GM20000 (cell line): ENCODE results near the gene PLAC8L1.
"Not testable (repeated sequence)": the region's sequence is repeated elsewhere in the genome, so short reads cannot be mapped to it uniquely, and the experiment has no call there.

Experiments
- DNase-seq: peaks from one replicate; pipeline ENCODE4 v3.0.0; 2012; ENCODE audit warnings: low spot score
- TF ChIP-seq, protein P1 (sequence below): IDR thresholded peaks from 2 replicates; pipeline ENCODE4 v1.5.1; 2012; ENCODE audit warnings: mild to moderate bottlenecking, control low read depth; ENCODE audit errors: extremely low read depth, missing control alignments

The PLAC8L1 gene, protein sequence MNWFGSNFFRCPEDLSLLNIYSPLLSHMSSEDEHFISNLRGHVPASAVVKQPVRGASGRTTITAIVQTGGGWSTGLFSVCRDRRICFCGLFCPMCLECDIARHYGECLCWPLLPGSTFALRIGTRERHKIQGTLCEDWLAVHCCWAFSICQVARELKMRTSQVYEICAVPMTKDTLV

DNA sequence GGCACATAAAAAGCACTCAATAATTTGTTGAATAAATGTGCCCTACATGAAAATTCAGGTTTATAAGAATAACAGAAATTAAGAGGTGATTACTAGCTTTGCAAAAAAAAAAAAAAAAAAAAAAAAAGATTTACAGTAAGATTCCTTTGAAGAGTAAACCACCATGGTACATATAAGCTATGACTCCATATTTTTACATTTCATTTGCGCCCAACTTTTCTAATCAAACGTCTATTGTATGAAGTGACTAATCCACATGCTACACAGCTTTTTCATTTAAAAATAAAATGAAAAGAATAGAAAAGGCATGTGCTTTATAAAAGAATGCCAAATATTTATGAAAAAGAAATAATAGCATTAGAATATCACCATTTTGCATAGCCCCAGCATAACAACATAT lies at the start of gene PLAC8L1:
Gene PLAC8L1, minus strand, starts transcription at position 101 of the 400 bp plus-strand sequence. CDS start 1,266 bp downstream, outside the sequence.
- TF ChIP-seq, protein P1, sequence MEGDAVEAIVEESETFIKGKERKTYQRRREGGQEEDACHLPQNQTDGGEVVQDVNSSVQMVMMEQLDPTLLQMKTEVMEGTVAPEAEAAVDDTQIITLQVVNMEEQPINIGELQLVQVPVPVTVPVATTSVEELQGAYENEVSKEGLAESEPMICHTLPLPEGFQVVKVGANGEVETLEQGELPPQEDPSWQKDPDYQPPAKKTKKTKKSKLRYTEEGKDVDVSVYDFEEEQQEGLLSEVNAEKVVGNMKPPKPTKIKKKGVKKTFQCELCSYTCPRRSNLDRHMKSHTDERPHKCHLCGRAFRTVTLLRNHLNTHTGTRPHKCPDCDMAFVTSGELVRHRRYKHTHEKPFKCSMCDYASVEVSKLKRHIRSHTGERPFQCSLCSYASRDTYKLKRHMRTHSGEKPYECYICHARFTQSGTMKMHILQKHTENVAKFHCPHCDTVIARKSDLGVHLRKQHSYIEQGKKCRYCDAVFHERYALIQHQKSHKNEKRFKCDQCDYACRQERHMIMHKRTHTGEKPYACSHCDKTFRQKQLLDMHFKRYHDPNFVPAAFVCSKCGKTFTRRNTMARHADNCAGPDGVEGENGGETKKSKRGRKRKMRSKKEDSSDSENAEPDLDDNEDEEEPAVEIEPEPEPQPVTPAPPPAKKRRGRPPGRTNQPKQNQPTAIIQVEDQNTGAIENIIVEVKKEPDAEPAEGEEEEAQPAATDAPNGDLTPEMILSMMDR, result no peak
- no peak for DNase-seq

DNA sequence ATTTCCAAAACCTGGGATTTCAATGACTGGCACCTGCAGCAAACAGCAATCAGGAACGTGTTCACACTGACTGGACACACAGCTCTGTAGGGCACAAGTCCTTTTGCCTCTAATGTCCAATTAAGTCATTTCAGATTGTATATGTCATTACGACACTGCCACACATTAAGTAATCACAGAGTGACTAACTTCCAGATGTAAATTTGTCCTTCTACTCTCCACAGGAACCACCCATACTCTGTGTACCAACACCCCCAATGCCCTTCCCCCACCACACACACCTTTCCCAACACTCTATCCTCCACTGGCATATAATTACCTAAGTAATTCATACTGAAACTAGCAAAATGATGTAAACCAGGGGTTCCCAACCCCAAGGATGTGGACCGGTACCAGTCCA lies 46.6 kb upstream of the PLAC8L1 start:
- TF ChIP-seq, protein P1, result no peak
- DNase-seq, result no peak

DNA sequence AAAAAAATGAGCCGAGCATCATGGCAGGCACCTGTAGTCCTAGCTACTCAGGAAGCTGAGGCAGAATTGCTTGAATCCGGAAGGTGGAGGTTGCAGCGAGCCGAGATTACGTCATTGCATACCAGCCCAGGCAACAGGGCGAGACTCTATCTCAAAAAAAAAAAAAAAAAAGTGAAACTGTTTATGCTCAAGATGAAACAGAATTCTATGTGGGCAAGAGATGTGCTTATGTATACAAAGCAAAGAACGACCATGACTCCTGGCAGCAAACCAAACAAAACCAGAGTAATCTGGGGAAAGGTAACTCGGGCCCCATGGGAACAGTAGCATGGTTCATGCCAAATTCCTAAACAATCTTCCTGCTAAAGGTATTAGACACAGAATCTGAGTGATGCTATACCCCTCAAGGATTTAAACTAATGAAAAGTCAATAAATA lies 32.6 kb upstream of the PLAC8L1 start:
- TF ChIP-seq, protein P1, result no peak
- no peak for DNase-seq

DNA sequence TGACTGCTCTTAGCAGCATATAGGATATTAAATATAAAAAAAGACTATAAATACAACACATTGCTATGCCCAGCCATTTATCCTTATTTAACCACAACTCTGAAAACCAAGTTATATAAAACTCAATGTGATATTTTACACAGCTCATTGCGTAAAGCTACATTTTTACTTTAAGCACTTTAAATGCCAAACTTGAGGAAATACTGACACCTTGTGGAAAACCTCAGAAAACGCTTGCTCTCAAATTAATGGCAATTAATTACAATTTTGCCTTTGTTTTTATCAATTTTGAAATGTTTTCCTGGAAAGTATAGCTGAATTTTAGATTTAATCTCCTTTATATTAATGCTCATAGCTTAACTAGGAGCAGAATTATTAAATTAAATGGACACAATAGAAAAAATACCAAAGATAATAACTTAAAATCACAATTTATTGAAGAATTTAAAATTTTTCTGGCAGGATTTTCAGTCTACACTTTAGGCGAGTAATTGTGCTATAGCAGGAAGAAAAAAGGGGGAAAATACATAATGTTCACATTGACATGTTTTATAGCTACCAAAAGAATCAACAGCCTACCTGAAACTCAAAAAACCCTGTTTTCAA lies 25.2 kb upstream of the PLAC8L1 start:
- DNase-seq, result no peak
- TF ChIP-seq, protein P1, result peak; percentile 8

DNA sequence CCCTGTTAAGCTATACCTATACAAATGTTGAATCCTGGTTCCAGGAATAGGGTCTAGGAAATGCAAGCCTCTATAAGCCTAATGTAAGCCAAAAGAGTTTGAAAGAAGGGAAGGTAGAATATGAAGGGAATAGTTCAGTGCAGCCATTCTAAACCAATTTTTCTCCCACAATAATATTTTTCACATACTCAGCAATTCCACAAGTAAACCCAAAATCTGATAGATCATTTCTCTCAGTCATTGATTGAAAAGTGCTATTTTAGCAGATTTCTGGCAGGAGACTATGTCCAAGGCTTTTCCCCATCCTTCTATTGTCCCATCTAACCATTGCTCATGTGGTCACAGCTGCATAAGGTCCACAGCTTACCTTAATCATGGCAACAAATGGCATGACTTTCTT lies 20.7 kb upstream of the PLAC8L1 start:
- no peak for DNase-seq
- TF ChIP-seq, protein P1, result no peak

DNA sequence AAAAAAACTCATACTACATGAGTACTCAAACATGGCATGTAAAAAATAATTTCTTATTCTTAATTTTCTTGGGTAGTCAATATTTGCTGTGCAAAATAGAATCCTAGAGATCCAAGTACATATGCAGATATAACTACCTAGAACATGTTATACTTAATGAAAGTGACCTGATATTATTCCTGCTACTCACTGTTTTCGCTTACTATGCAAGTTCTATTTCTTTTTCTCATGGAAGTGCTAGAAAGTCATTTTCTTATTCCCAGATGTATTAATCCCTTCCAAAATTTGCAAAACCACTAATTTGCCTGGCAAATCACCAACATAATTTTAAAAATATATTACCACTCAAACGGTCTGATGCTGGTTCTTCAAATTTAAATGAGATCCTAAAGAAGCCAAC lies 19.2 kb upstream of the PLAC8L1 start:
- TF ChIP-seq, protein P1, result no peak
- no peak for DNase-seq

DNA sequence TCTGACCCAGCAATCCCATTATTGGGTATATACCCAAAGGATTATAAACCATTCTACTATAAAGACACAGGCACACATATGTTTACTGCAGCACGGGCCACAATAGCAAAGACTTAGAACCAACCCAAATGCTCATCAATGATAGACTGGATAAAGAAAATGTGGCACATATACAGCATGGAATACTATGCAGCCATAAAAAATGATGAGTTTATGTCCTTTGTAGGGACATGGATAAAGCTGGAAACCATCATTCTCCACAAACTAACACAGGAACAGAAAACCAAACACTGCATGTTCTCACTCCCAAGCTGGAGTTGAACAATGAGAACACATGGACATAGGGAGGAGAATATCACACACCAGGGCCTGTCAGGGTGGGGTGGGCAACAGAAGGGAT lies 16.1 kb upstream of the PLAC8L1 start:
- not testable (repeated sequence) for DNase-seq

DNA sequence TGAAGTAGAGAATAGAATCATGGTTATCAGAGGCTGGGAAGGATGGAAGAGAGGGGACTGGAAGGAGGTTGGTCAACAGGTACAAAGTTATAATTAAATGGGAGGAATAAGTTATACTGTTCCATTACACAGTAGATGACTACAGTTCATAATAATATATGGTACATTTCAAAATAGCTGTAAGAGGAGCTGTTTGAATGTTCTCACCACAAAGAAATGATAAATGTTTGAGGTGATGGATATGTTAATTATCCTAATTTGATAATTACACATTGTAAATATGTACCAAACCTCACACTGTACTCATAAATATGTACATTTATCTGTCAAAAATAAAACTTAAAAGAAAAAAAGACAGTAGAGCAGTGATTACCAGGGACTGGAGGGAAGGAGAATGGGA lies 12.9 kb upstream of the PLAC8L1 start:
- TF ChIP-seq, protein P1, result no peak
- DNase-seq, result no peak

DNA sequence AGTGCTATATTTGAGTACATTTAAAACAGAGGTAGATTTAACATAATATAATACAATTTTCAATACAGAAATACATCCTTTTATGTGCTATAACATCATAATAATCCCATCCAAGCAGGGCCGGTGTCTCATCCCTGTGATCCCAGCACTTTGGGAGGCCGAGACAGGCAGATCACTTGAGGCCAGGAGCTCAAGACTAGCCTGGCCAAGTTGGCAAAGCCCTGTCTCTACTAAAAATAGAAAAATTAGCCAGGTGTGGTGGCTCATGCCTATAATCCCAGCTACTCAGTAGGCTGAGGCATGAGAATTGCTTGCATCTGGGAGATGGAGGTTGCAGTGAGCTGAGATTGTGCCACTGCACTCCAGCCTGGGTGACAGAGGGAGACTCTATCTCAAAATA lies 11.8 kb upstream of the PLAC8L1 start:
- DNase-seq, result not testable (repeated sequence)
